ENCODE results near the gene SERPINB11. TPM values are rescaled to one million over a fixed set of nuclear protein-coding genes. Genes with fewer than 3 reads are reported as not detected.

Gene SERPINB11
- total and polyA plus RNA-seq, 2 experiments from 2014 or later = not detected

- in situ Hi-C loops (cut with MboI) = loop anchor here (5.0 to 25.0 kb wide), 3 partner anchors 103 to 219 kb away; partner anchors contain the start of gene SERPINB13
- H3K4me2 ChIP-seq (ENCODE audit: unreplicated experiment) = no peak overlapping the region
- no peaks in the 10 kb centered on the region for H3K79me2 ChIP-seq (ENCODE audit: insufficient read depth)
- no peak overlapping the region for H3K27ac ChIP-seq
- no peaks in the 10 kb centered on the region for H3K9me2 ChIP-seq (ENCODE audit: insufficient read depth)
- H3K9me3 ChIP-seq (ENCODE audit: low read depth) = no peaks in the 10 kb centered on the region
- H3F3A ChIP-seq (ENCODE audit: insufficient read depth) = no peaks in the 10 kb centered on the region
- 0 out of 2 replicates have a peak overlapping the region, but pooled peaks have one; percentile 32 for H2AFZ ChIP-seq
- H3K27me3 ChIP-seq (replicated peaks; ENCODE audit: insufficient read depth) = no peaks in the 10 kb centered on the region
- TF ChIP-seq EZH2phosphoT487 (IDR thresholded peaks at IDR 0.05; ENCODE audit: insufficient read depth, low read depth) (no peak), EZH2 (IDR thresholded peaks at IDR 0.05; ENCODE audit: insufficient read depth, poor library complexity, severe bottlenecking) (no peak)
- WGBS, 2 experiments (ENCODE audit: low coverage in 1 of 2, low lambda C conversion rate in 2 of 2, missing lambda C conversion rate in 2 of 2) = 1 to 3% methylated on average over 4 of the region's 4 CpGs
- no peak overlapping the region for H3K4me3 ChIP-seq
- peaks cover 7% of the 10 kb centered on the region for H3K4me1 ChIP-seq (ENCODE audit: insufficient read depth)
- peak; percentile 72 for DNase-seq
- no peaks in the 10 kb centered on the region for H3K36me3 ChIP-seq (ENCODE audit: low read depth)
- no peak overlapping the region for H3K9ac ChIP-seq
- H4K20me1 ChIP-seq (ENCODE audit: insufficient read depth) = no peaks in the 10 kb centered on the region
These were observed 39.0 kb downstream of the SERPINB11 start for GRCh38 chr18:63741769-63742168.

DNA sequence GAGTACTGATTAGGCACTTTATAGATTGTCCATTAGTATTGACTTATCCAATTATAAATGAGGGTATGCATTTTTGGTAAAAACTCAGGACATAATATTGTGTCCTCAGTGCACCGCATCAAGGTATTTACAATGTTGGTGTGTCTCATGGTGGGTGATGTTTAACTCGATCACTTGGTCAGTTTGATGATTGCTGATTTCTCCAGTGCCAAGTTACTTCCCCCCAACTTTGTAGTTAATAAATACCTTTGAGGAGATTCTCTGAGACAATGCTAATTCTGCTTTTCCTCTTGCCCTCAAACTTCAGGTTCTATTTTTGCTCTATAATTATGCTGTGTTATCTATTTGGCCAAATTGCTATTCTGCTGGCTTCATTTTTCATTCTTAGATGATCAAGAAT, 44.2 kb downstream of the SERPINB11 start:
- H3K27me3 ChIP-seq (replicated peaks; ENCODE audit: insufficient read depth) = no peaks in the 10 kb centered on the region
- no peak overlapping the region for H3K4me2 ChIP-seq (ENCODE audit: unreplicated experiment)
- no peaks in the 10 kb centered on the region for H3K9me3 ChIP-seq (ENCODE audit: low read depth)
- no peak overlapping the region for H3K9ac ChIP-seq
- no peaks in the 10 kb centered on the region for H4K20me1 ChIP-seq (ENCODE audit: insufficient read depth)
- H3K27ac ChIP-seq = no peak overlapping the region
- no peaks in the 10 kb centered on the region for H3K36me3 ChIP-seq (ENCODE audit: low read depth)
- no peak for DNase-seq
- no peaks in the 10 kb centered on the region for H3F3A ChIP-seq (ENCODE audit: insufficient read depth)
- H3K4me3 ChIP-seq = no peak overlapping the region
- H3K79me2 ChIP-seq (ENCODE audit: insufficient read depth) = no peaks in the 10 kb centered on the region
- H3K9me2 ChIP-seq (ENCODE audit: insufficient read depth) = no peaks in the 10 kb centered on the region
- TF ChIP-seq EZH2phosphoT487 (IDR thresholded peaks at IDR 0.05; ENCODE audit: insufficient read depth, low read depth) (no peak), EZH2 (IDR thresholded peaks at IDR 0.05; ENCODE audit: insufficient read depth, poor library complexity, severe bottlenecking) (no peak)
- no peaks in the 10 kb centered on the region for H3K4me1 ChIP-seq (ENCODE audit: insufficient read depth)
- in situ Hi-C loops (cut with MboI) = loop anchor here (10.0 to 25.0 kb wide), 2 partner anchors 98 to 160 kb away; partner anchors contain the start of gene SERPINB13
- 81 to 90% methylated on average over 2 of the region's 2 CpGs for whole genome bisulfite sequencing, 2 experiments (ENCODE audit: low coverage in 1 of 2, low lambda C conversion rate in 2 of 2, missing lambda C conversion rate in 2 of 2)
- H2AFZ ChIP-seq = no peak overlapping the region

DNA sequence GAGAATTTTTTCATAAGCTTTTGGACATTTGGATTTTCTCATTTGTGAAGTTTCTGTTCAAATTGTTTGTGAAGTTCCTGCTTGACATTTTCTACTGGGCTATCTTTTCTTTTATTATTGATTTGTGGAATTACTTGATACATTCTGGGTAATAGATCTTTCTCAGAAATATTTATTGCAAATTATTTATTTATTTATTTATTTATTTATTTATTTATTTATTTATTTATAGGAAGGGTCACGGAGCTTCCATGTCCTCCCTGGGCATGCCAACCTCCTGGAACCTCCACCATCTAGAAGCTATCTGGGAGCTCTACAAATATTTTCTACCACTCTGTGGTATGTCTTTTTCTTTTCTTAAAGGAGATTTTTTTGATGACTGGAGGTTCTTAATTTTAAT, 46.7 kb downstream of the SERPINB11 start:
- in situ Hi-C loops (cut with MboI) = loop anchor here (10.0 to 25.0 kb wide), 2 partner anchors 95 to 162 kb away; partner anchors contain the start of gene SERPINB13
- Histone ChIP-seq H3K79me2 (ENCODE audit: insufficient read depth) (no peaks in the 10 kb centered on the region), H3K9me3 (ENCODE audit: low read depth) (no peaks in the 10 kb centered on the region), H3K4me1 (ENCODE audit: insufficient read depth) (peaks cover 5% of the 10 kb centered on the region; the same call in 1 of the 2 replicates), H3K4me2 (ENCODE audit: unreplicated experiment) (no peak overlapping the region), H2AFZ (no peak overlapping the region), H3K27me3 (replicated peaks; ENCODE audit: insufficient read depth) (no peaks in the 10 kb centered on the region), H3K36me3 (ENCODE audit: low read depth) (no peaks in the 10 kb centered on the region), H3K27ac (no peak overlapping the region), H4K20me1 (ENCODE audit: insufficient read depth) (no peaks in the 10 kb centered on the region), H3K9me2 (ENCODE audit: insufficient read depth) (no peaks in the 10 kb centered on the region), H3F3A (ENCODE audit: insufficient read depth) (no peaks in the 10 kb centered on the region), H3K9ac (no peak overlapping the region), H3K4me3 (no peak overlapping the region)
- TF ChIP-seq EZH2phosphoT487 (IDR thresholded peaks at IDR 0.05; ENCODE audit: insufficient read depth, low read depth) (no peak), EZH2 (IDR thresholded peaks at IDR 0.05; ENCODE audit: insufficient read depth, poor library complexity, severe bottlenecking) (no peak)
- no peak for DNase-seq
- 97 to 100% methylated on average over 1 of the region's 1 CpG for WGBS, 2 experiments (ENCODE audit: low coverage in 1 of 2, low lambda C conversion rate in 2 of 2, missing lambda C conversion rate in 2 of 2)

- 89 to 97% methylated on average over 2 of the region's 2 CpGs for WGBS, 2 experiments (ENCODE audit: low coverage in 1 of 2, low lambda C conversion rate in 2 of 2, missing lambda C conversion rate in 2 of 2)
- H3F3A ChIP-seq (ENCODE audit: insufficient read depth) = no peaks in the 10 kb centered on the region
- no peak overlapping the region for H3K4me3 ChIP-seq
- no peaks in the 10 kb centered on the region for H4K20me1 ChIP-seq (ENCODE audit: insufficient read depth)
- no peaks in the 10 kb centered on the region for H3K9me2 ChIP-seq (ENCODE audit: insufficient read depth)
- no peak overlapping the region for H3K4me2 ChIP-seq (ENCODE audit: unreplicated experiment)
- no peak overlapping the region for H3K9ac ChIP-seq
- H2AFZ ChIP-seq = no peak overlapping the region
- no peaks in the 10 kb centered on the region for H3K27me3 ChIP-seq (replicated peaks; ENCODE audit: insufficient read depth)
- no peak for TF ChIP-seq EZH2 (IDR thresholded peaks at IDR 0.05; ENCODE audit: insufficient read depth, poor library complexity, severe bottlenecking)
- TF ChIP-seq EZH2phosphoT487 (IDR thresholded peaks at IDR 0.05; ENCODE audit: insufficient read depth, low read depth) = no peak
- H3K4me1 ChIP-seq (ENCODE audit: insufficient read depth) = peaks cover 5% of the 10 kb centered on the region; the same call in 1 of the 2 replicates
- H3K79me2 ChIP-seq (ENCODE audit: insufficient read depth) = no peaks in the 10 kb centered on the region
- DNase-seq = no peak
- H3K27ac ChIP-seq = no peak overlapping the region
- H3K9me3 ChIP-seq (ENCODE audit: low read depth) = no peaks in the 10 kb centered on the region
- in situ Hi-C loops (cut with MboI) = no loop called here
- H3K36me3 ChIP-seq (ENCODE audit: low read depth) = no peaks in the 10 kb centered on the region
These were observed 49.9 kb downstream of the SERPINB11 start for GRCh38 chr18:63752636-63753035.

DNA sequence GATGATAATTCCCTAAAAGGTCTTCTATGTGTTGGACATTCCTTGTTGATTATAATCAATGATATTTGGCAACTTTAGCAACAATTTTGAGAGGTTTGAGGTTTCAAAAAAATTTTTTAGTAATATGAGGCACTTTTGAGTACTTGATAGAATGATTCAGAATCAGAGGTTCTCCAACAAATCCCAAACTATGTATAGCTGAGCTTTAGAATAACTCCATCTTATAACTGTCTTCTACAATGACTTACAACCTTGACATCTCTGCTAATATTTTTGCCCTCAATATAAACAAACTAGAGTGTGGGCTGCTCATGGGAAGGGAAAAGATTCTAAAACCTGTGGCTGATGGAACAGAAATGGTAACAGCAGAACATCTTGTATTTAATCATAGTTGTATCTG, 50.9 kb downstream of the SERPINB11 start:
- H3K4me3 ChIP-seq = no peak overlapping the region
- no peak for DNase-seq
- H3K9me3 ChIP-seq (ENCODE audit: low read depth) = no peaks in the 10 kb centered on the region
- H3K79me2 ChIP-seq (ENCODE audit: insufficient read depth) = no peaks in the 10 kb centered on the region
- H3K27me3 ChIP-seq (replicated peaks; ENCODE audit: insufficient read depth) = no peaks in the 10 kb centered on the region
- H3K4me2 ChIP-seq (ENCODE audit: unreplicated experiment) = no peak overlapping the region
- H3K9me2 ChIP-seq (ENCODE audit: insufficient read depth) = no peaks in the 10 kb centered on the region
- H3K4me1 ChIP-seq (ENCODE audit: insufficient read depth) = peaks cover 5% of the 10 kb centered on the region; the same call in 1 of the 2 replicates
- H3K9ac ChIP-seq = no peak overlapping the region
- in situ Hi-C loops (cut with MboI) = no loop called here
- H2AFZ ChIP-seq = no peak overlapping the region
- no peaks in the 10 kb centered on the region for H4K20me1 ChIP-seq (ENCODE audit: insufficient read depth)
- no peak overlapping the region for H3K27ac ChIP-seq
- TF ChIP-seq EZH2phosphoT487 (IDR thresholded peaks at IDR 0.05; ENCODE audit: insufficient read depth, low read depth) = no peak
- no peak for TF ChIP-seq EZH2 (IDR thresholded peaks at IDR 0.05; ENCODE audit: insufficient read depth, poor library complexity, severe bottlenecking)
- no peaks in the 10 kb centered on the region for H3F3A ChIP-seq (ENCODE audit: insufficient read depth)
- no peaks in the 10 kb centered on the region for H3K36me3 ChIP-seq (ENCODE audit: low read depth)

All from GM23248 (cell line).